DOHH2 (cell line): ENCODE results near the gene TRIM34.
"Not testable (repeated sequence)": the region's sequence is repeated elsewhere in the genome, so short reads cannot be mapped to it uniquely, and the experiment has no call there.

Experiments used
- H3F3A ChIP-seq: fragments of 200-600 bp; sonication (generic), shearing (Covaris generic); 2 replicates; pipeline ENCODE4 v1.6.0; 2016; ENCODE audit warnings: antibody characterized with exemption, mild to moderate bottlenecking; ENCODE audit not compliant: control insufficient read depth, insufficient read depth
- H3K27ac ChIP-seq: fragments of 200-600 bp; sonication (generic); 2 replicates; pipeline ENCODE4 v1.5.1; 2014; ENCODE audit warnings: low read depth, mild to moderate bottlenecking, low read length, moderate library complexity
- H3K27me3 ChIP-seq: fragments of 200-600 bp; sonication (generic); 2 replicates; pipeline ENCODE4 v1.6.1; 2014; ENCODE audit warnings: mild to moderate bottlenecking, low read length, mixed read lengths; ENCODE audit not compliant: control insufficient read depth
- H3K36me3 ChIP-seq: fragments of 200-600 bp; sonication (generic); 2 replicates; pipeline ENCODE4 v1.6.1; 2014; ENCODE audit warnings: mild to moderate bottlenecking, low read length, moderate library complexity, mixed read lengths; ENCODE audit not compliant: control insufficient read depth
- H3K4me1 ChIP-seq: fragments of 200-600 bp; sonication (generic); 2 replicates; pipeline ENCODE4 v1.6.1; 2014; ENCODE audit warnings: mild to moderate bottlenecking, low read length, mixed read lengths; ENCODE audit not compliant: control insufficient read depth
- H3K4me2 ChIP-seq: fragments of 200-600 bp; sonication (generic); 2 replicates; pipeline ENCODE4 v1.6.0; 2014; ENCODE audit warnings: mild to moderate bottlenecking, low read length, moderate library complexity
- H3K4me3 ChIP-seq: fragments of 200-600 bp; sonication (generic); 2 replicates; pipeline ENCODE4 v1.5.1; 2014; ENCODE audit warnings: mild to moderate bottlenecking, low read length, mixed read lengths
- H3K79me2 ChIP-seq: fragments of 200-600 bp; sonication (generic); 2 replicates; pipeline ENCODE4 v1.6.1; 2014; ENCODE audit warnings: mild to moderate bottlenecking, low read length, mixed read lengths; ENCODE audit not compliant: control insufficient read depth
- H3K9me2 ChIP-seq: fragments of 200-600 bp; sonication (generic); replicated peaks from 2 replicates; pipeline ENCODE4 v1.6.1; 2014; ENCODE audit warnings: mild to moderate bottlenecking, low read length, mixed read lengths; ENCODE audit not compliant: control insufficient read depth
- H3K9me3 ChIP-seq: fragments of 200-600 bp; sonication (generic); 2 replicates; pipeline ENCODE4 v1.6.1; 2014; ENCODE audit warnings: antibody characterized with exemption, low read length, mixed read lengths; ENCODE audit not compliant: control insufficient read depth, insufficient read depth
- H4K20me1 ChIP-seq: fragments of 200-600 bp; sonication (generic); 2 replicates; pipeline ENCODE4 v1.6.0; 2014; ENCODE audit warnings: low read depth, mild to moderate bottlenecking, antibody characterized with exemption, low read length, moderate library complexity; ENCODE audit not compliant: control insufficient read depth, insufficient read depth
- EZH2phosphoT487 ChIP-seq: fragments of 200-600 bp; sonication (generic); IDR thresholded peaks from 2 replicates; pipeline ENCODE4 v1.6.1; 2017; ENCODE audit warnings: borderline replicate concordance, mild to moderate bottlenecking, antibody characterized with exemption, low read length, moderate library complexity, mixed read lengths
- TF ChIP-seq, protein P1 (sequence below): fragments of 200-600 bp; sonication (generic); IDR thresholded peaks from one replicate; pipeline ENCODE4 v1.5.1; 2014; ENCODE audit warnings: antibody characterized with exemption, mild to moderate bottlenecking, low read depth, low read length; ENCODE audit not compliant: poor library complexity, severe bottlenecking

Gene TRIM34

DNA sequence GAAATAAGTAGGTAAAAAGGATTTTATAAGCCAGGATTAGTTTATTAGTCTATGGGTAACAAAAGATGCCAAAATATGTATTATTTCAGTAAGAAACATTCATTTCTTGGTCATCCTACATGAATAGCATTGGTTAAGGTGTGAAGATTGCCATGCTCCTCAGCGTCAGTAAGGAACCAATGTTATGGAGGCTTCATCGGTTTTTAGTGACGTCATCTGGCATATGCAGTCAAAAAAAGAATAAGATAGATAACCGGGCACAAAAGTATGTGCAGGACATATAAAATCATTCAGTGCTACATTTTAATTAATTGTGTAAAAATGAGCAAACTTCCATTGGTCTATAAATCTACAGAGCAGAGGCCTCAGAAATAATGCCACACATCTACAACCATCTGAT lies 30.7 kb downstream of the TRIM34 start:
- Histone ChIP-seq H3K4me2 (no peak overlapping the region), H3K27me3 (no peaks in the 10 kb centered on the region), H3K36me3 (no peaks in the 10 kb centered on the region), H3F3A (no peaks in the 10 kb centered on the region), H3K4me1 (no peaks in the 10 kb centered on the region), H3K4me3 (no peak overlapping the region), H4K20me1 (no peaks in the 10 kb centered on the region), H3K9me2 (no peaks in the 10 kb centered on the region), H3K79me2 (no peaks in the 10 kb centered on the region), H3K27ac (no peak overlapping the region), H3K9me3 (peaks cover 3% of the 10 kb centered on the region; the same call in 1 of the 2 replicates)
- no peak for TF ChIP-seq EZH2phosphoT487
- TF ChIP-seq, protein P1, sequence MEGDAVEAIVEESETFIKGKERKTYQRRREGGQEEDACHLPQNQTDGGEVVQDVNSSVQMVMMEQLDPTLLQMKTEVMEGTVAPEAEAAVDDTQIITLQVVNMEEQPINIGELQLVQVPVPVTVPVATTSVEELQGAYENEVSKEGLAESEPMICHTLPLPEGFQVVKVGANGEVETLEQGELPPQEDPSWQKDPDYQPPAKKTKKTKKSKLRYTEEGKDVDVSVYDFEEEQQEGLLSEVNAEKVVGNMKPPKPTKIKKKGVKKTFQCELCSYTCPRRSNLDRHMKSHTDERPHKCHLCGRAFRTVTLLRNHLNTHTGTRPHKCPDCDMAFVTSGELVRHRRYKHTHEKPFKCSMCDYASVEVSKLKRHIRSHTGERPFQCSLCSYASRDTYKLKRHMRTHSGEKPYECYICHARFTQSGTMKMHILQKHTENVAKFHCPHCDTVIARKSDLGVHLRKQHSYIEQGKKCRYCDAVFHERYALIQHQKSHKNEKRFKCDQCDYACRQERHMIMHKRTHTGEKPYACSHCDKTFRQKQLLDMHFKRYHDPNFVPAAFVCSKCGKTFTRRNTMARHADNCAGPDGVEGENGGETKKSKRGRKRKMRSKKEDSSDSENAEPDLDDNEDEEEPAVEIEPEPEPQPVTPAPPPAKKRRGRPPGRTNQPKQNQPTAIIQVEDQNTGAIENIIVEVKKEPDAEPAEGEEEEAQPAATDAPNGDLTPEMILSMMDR: no peak

GRCh38 chr11:5656956-5657355 lies 32.2 kb downstream of the TRIM34 start:
- H3K27me3 ChIP-seq, H3K9me2 ChIP-seq, H3K4me2 ChIP-seq, H3K4me3 ChIP-seq, H3F3A ChIP-seq, H3K4me1 ChIP-seq, H3K9me3 ChIP-seq, H3K27ac ChIP-seq, H4K20me1 ChIP-seq, H3K79me2 ChIP-seq, H3K36me3 ChIP-seq: not testable (repeated sequence)

DNA sequence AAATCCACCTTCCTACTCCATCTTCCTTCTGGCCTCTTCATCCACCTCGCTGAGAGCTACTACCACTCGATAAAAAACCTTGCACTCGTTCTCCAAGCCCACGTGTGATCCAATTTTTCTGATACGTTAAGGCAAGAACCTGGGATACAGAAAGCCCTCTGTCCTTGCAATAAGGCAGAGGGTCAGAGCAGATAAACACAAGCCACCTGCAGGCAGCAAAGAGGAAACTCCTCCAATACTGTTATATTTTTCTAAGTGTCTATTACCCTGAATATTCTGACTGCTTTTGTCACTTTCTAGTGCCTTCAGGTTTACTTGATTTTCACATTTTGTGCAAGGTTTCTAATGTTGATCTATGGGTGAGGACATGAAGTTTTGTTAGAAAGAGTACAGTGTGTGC lies 33.5 kb downstream of the TRIM34 start:
- Histone ChIP-seq H3K4me1 (no peaks in the 10 kb centered on the region), H3K79me2 (no peaks in the 10 kb centered on the region), H3K4me3 (no peak overlapping the region), H3K9me3 (peaks cover 3% of the 10 kb centered on the region; the same call in 1 of the 2 replicates), H4K20me1 (no peaks in the 10 kb centered on the region), H3K9me2 (no peaks in the 10 kb centered on the region), H3K4me2 (no peak overlapping the region), H3K27ac (no peak overlapping the region), H3K36me3 (no peaks in the 10 kb centered on the region), H3F3A (no peaks in the 10 kb centered on the region), H3K27me3 (no peaks in the 10 kb centered on the region)
- TF ChIP-seq EZH2phosphoT487: no peak
- TF ChIP-seq, protein P1: no peak

- H3K79me2 ChIP-seq: no peaks in the 10 kb centered on the region
- H3K9me3 ChIP-seq: no peaks in the 10 kb centered on the region
- H3K4me2 ChIP-seq: no peak overlapping the region
- no peaks in the 10 kb centered on the region for H4K20me1 ChIP-seq
- H3K27me3 ChIP-seq: no peaks in the 10 kb centered on the region
- no peak overlapping the region for H3K4me3 ChIP-seq
- no peaks in the 10 kb centered on the region for H3K36me3 ChIP-seq
- no peaks in the 10 kb centered on the region for H3K4me1 ChIP-seq
- H3K27ac ChIP-seq: no peak overlapping the region
- H3F3A ChIP-seq: no peaks in the 10 kb centered on the region
- TF ChIP-seq, protein P1: no peak
- no peak for TF ChIP-seq EZH2phosphoT487
- no peaks in the 10 kb centered on the region for H3K9me2 ChIP-seq
Measured at GRCh38 chr11:5663511-5663910, 38.7 kb downstream of the TRIM34 start.
